ENCODE results near the gene SMIM38. TPM values are rescaled to one million over a fixed set of nuclear protein-coding genes. Genes with fewer than 3 reads are reported as not detected.

Gene SMIM38
- total RNA-seq, 1 experiment from 2014 or later: 0.54 TPM

- TF ChIP-seq CEBPB (IDR thresholded peaks at IDR 0.05; ENCODE audit: low read depth) (no peak), MAX (IDR thresholded peaks at IDR 0.05) (no peak), FOSL1 (IDR thresholded peaks at IDR 0.05; ENCODE audit: low read depth) (no peak), ZNF274 (IDR thresholded peaks at IDR 0.05; ENCODE audit: low read depth, low read length) (no peak), POLR2A (IDR thresholded peaks at IDR 0.05; ENCODE audit: borderline replicate concordance, extremely low read depth, insufficient read depth, insufficient read length) (no peak), SP1 (IDR thresholded peaks at IDR 0.05; ENCODE audit: low read depth) (no peak), RAD21 (IDR thresholded peaks at IDR 0.05; ENCODE audit: low read depth) (no peak), CBX3 (IDR thresholded peaks at IDR 0.05; ENCODE audit: low read depth) (no peak), TCF7L2 (IDR thresholded peaks at IDR 0.05; ENCODE audit: borderline replicate concordance, extremely low read depth, insufficient read depth, insufficient read length) (no peak), SIN3A (IDR thresholded peaks at IDR 0.05; ENCODE audit: low read depth) (no peak), POLR2AphosphoS5 (IDR thresholded peaks at IDR 0.05; ENCODE audit: low read depth, low read length) (no peak), JUND (IDR thresholded peaks at IDR 0.05) (no peak), ATF3 (IDR thresholded peaks at IDR 0.05) (no peak), EZH2 (IDR thresholded peaks at IDR 0.05) (no peak), SRF (IDR thresholded peaks at IDR 0.05; ENCODE audit: low read depth) (no peak)
- Histone ChIP-seq H2AFZ (ENCODE audit: low read depth, low read length, poor library complexity, severe bottlenecking) (no peak overlapping the region), H3K4me1 (ENCODE audit: control insufficient read depth in 1 of 2, insufficient read depth in 2 of 2, low read length in 2 of 2) (no peaks in the 10 kb centered on the region), H3K9me3 (ENCODE audit: control insufficient read depth in 1 of 2, insufficient read depth in 1 of 2, low read depth in 1 of 2, low read length in 2 of 2) (no peaks in the 10 kb centered on the region), H3K4me2 (ENCODE audit: low read length) (no peak overlapping the region), H3K4me3 (replicated peaks in 1 of 2; ENCODE audit: low read depth in 1 of 2, low read length in 2 of 2) (no peak overlapping the region), H3K9ac (ENCODE audit: low read length) (no peak overlapping the region), H4K20me1 (ENCODE audit: insufficient read depth) (no peaks in the 10 kb centered on the region), H3K9me2 (ENCODE audit: insufficient read depth) (no peaks in the 10 kb centered on the region), H3K79me2 (ENCODE audit: insufficient read depth, low read length) (no peaks in the 10 kb centered on the region), H3K36me3 (ENCODE audit: control insufficient read depth in 1 of 2, insufficient read depth in 2 of 2, low read length in 2 of 2) (no peaks in the 10 kb centered on the region), H3K27ac (ENCODE audit: low read depth, low read length) (no peak overlapping the region), H3K27me3 (ENCODE audit: insufficient read depth, low read length) (no peaks in the 10 kb centered on the region)
- DNase-seq (ENCODE audit: low read depth, low spot score): no peak
- CTCF ChIA-PET: interaction anchor here (1.4 kb wide), 1 partner anchor 25 kb away, joined by 5 read pairs; no protein-coding TSS in a partner anchor
- RAD21 ChIA-PET (ENCODE audit: low non-redundant PET in 1 of 2, low total read pairs in 2 of 2, uncharacterized antibody in 2 of 2, unreplicated experiment in 2 of 2): no interaction called here
- no TSS peak for BruUV-seq (replicated peaks)
- intact Hi-C loops (cut with micrococcal nuclease): no loop called here
- POLR2A ChIA-PET: no interaction called here
- no peak for ATAC-seq
Observed at GRCh38 chr11:69156673-69157155, 979 bp downstream of the SMIM38 start.
